Inferior parietal cortex (tissue), 1 donor: ENCODE data around the gene CD274.
"Not testable (repeated sequence)": the region's sequence is repeated elsewhere in the genome, so short reads cannot be mapped to it uniquely, and the experiment has no call there.

Experiments
- DNase-seq: peaks from one replicate; pipeline ENCODE4 v3.0.0-alpha.2; 2016; ENCODE audit errors: extremely low spot score

Gene CD274

GRCh38 chr9:5450359-5451091 is at the start of gene CD274:
Gene CD274 (plus strand): TSS chr9:5450542. CDS start chr9:5456114, 5,572 bp downstream.
- peak; percentile 67 for DNase-seq

- no peak for DNase-seq
These were observed 48.1 kb upstream of the CD274 start for GRCh38 chr9:5402217-5402616.

- DNase-seq: no peak
These were observed 41.7 kb upstream of the CD274 start for GRCh38 chr9:5408596-5408995.

GRCh38 chr9:5416953-5417352 is 33.4 kb upstream of the CD274 start:
- DNase-seq: no peak

GRCh38 chr9:5418481-5418880 is 31.9 kb upstream of the CD274 start:
- DNase-seq: no peak

GRCh38 chr9:5419987-5420386 is 30.4 kb upstream of the CD274 start:
- no peak for DNase-seq

GRCh38 chr9:5421163-5421562 is 29.2 kb upstream of the CD274 start:
- no peak for DNase-seq

GRCh38 chr9:5422276-5422675 is 28.1 kb upstream of the CD274 start:
- DNase-seq: no peak

- no peak for DNase-seq
These were observed 25.2 kb upstream of the CD274 start for GRCh38 chr9:5425006-5425628.

GRCh38 chr9:5427005-5427404 is 23.3 kb upstream of the CD274 start:
- no peak for DNase-seq

- DNase-seq: no peak
These were observed 22.2 kb upstream of the CD274 start for GRCh38 chr9:5428172-5428571.

GRCh38 chr9:5428794-5429528 is 21.4 kb upstream of the CD274 start:
- DNase-seq: no peak

- peak; percentile 45 for DNase-seq
These were observed 20.3 kb upstream of the CD274 start for GRCh38 chr9:5429873-5430564.

- DNase-seq: no peak
These were observed 19.4 kb upstream of the CD274 start for GRCh38 chr9:5430912-5431311.

- not testable (repeated sequence) for DNase-seq
These were observed 17.5 kb upstream of the CD274 start for GRCh38 chr9:5432890-5433289.

- not testable (repeated sequence) for DNase-seq
These were observed 17.0 kb upstream of the CD274 start for GRCh38 chr9:5433328-5433727.

- not testable (repeated sequence) for DNase-seq
These were observed 16.2 kb upstream of the CD274 start for GRCh38 chr9:5433841-5434810.

GRCh38 chr9:5435912-5436311 is 14.4 kb upstream of the CD274 start:
- no peak for DNase-seq

- no peak for DNase-seq
These were observed 13.9 kb upstream of the CD274 start for GRCh38 chr9:5436441-5436840.

- peak; percentile 95 for DNase-seq
These were observed 12.8 kb upstream of the CD274 start, which contains the start of gene PLGRKT for GRCh38 chr9:5437254-5438216. Gene PLGRKT (minus strand): TSS chr9:5437925. CDS start chr9:5431977, 5,948 bp downstream.
